Neutrophil (primary cell): Measurements from ENCODE around the gene ADORA1.

Experiments used
- H3K27ac ChIP-seq: fragments of 200-600 bp; sonication (generic); 2 replicates; pipeline ENCODE4 v1.5.1; 2016; ENCODE audit warnings: mild to moderate bottlenecking, moderate library complexity
- H3K27me3 ChIP-seq: fragments of 200-600 bp; sonication (generic); 2 replicates; pipeline ENCODE4 v1.6.0; 2016; ENCODE audit warnings: mild to moderate bottlenecking
- H3K36me3 ChIP-seq: fragments of 200-600 bp; sonication (generic); 2 replicates; pipeline ENCODE4 v1.5.1; 2017
- H3K4me1 ChIP-seq, 2 experiments: fragments of 200-600 bp in 1 of 2; sonication (generic) in 1 of 2; 1 replicate in 1 of 2; 2 replicates in 1 of 2; pipeline versions ENCODE4 v1.5.1 to v1.6.1; 2013 to 2016; ENCODE audit warnings: low read depth in 1 of 2, low read length in 1 of 2, mild to moderate bottlenecking in 1 of 2, moderate library complexity in 1 of 2; ENCODE audit not compliant: control insufficient read depth in 1 of 2, insufficient read depth in 1 of 2
- H3K4me3 ChIP-seq, 2 experiments: fragments of 200-600 bp in 1 of 2; sonication (generic) in 1 of 2; 1 replicate in 1 of 2; 2 replicates in 1 of 2; pipeline ENCODE4 v1.5.1; 2013 to 2016; ENCODE audit warnings: low read depth in 1 of 2, low read length in 1 of 2, mild to moderate bottlenecking in 1 of 2, moderate library complexity in 1 of 2
- H3K9me3 ChIP-seq: fragments of 200-600 bp; sonication (generic); 2 replicates; pipeline ENCODE4 v1.5.1; 2016
- CTCF ChIP-seq: fragments of 200-600 bp; sonication (generic); IDR thresholded peaks from 2 replicates; pipeline ENCODE4 v1.5.1; 2016; ENCODE audit warnings: antibody characterized with exemption

The ADORA1 gene

DNA sequence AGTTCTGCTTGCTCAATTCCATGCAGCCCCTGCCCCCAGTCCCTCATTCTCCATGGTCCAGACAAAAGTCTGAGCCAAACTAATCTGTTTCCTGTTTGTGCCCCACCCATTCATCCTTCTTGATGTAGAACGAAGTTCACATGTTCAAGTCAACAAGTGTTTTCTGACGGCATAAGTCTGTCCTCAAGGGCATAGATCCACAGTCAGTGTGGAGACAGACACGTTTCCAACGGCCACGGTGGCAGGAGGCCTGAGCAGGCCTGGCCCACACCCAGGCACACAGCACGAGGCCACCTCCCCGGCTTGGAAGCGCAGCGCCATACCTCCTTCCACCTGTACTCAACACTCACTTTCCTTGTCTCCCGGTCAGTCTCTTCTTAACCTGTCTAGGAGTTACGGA is 16.1 kb downstream of the ADORA1 start:
- Histone ChIP-seq H3K27me3 (peaks cover 27% of the 10 kb centered on the region), H3K4me3 (no peak overlapping the region), H3K27ac (no peak overlapping the region), H3K9me3 (no peaks in the 10 kb centered on the region), H3K36me3 (no peaks in the 10 kb centered on the region), H3K4me1 (no peaks in the 10 kb centered on the region)
- TF ChIP-seq CTCF: no peak

DNA sequence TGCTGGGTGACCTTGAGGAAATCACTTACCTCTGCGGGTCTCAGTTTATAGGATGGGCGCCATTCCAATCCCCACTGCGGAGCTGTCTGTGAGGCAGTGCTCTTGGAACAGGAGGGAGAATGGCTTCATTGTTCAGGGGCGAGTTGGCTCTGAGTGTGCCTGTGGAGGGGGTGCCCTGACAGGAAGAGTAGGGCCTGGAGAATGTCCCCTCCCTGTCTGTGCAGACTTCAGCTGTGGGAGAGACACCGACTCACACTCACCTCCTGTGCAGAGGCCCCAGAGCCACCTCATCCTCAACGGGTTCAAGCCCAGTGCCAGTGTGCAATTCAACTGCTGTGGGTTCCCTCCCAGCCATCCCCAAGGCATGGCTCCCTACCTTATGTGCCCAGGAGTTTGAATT is 17.1 kb downstream of the ADORA1 start:
- peaks cover 27% of the 10 kb centered on the region for H3K27me3 ChIP-seq
- no peak for TF ChIP-seq CTCF
- H3K27ac ChIP-seq: no peak overlapping the region
- no peaks in the 10 kb centered on the region for H3K9me3 ChIP-seq
- H3K36me3 ChIP-seq: no peaks in the 10 kb centered on the region
- no peaks in the 10 kb centered on the region for H3K4me1 ChIP-seq
- H3K4me3 ChIP-seq: no peak overlapping the region

DNA sequence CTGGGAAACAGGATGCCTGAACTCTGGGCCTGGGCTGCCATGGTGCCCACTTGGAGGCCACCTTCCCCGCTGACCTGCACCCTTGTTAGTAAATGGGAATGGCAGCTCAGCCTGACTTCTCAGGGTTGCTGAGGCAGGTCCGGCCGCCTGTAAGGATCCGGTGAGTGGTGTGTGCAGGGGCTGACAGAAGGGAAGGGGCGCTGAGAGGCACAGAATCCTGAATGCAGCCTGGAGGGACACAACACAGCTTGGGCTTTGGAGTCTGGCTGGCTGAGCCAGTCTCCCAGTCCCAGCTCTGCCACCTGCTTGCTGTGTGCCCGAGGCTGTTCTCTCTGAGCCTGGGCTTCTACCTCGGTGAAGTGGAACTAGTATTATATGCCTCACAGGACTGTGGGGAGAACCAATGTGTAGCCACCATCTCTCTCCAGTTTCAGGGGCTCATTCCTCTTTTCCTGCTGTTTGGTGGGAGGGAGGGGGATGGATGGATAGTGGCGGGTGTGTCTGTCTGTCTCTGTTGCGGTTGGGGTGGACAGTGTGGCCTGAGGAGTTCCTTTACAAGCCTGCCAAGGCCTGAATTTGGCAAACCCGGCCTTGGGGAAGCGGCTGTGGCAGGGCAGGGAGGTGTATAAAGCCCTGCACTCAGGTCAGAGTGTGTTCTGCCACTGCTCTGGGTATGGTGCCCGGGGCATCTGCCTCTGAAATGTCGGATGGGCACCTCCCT is 18.0 kb downstream of the ADORA1 start:
- H3K4me1 ChIP-seq: no peaks in the 10 kb centered on the region
- H3K9me3 ChIP-seq: no peaks in the 10 kb centered on the region
- peaks cover 26% of the 10 kb centered on the region for H3K27me3 ChIP-seq
- no peak for TF ChIP-seq CTCF
- H3K36me3 ChIP-seq: no peaks in the 10 kb centered on the region
- H3K4me3 ChIP-seq: no peak overlapping the region
- no peak overlapping the region for H3K27ac ChIP-seq

GRCh38 chr1:203146042-203146369 is 18.5 kb downstream of the ADORA1 start:
- H3K27ac ChIP-seq: no peak overlapping the region

GRCh38 chr1:203146537-203146936 is 19.0 kb downstream of the ADORA1 start:
- Histone ChIP-seq H3K4me1 (no peaks in the 10 kb centered on the region), H3K4me3 (no peak overlapping the region), H3K27me3 (peaks cover 23% of the 10 kb centered on the region), H3K36me3 (no peaks in the 10 kb centered on the region), H3K27ac (no peak overlapping the region), H3K9me3 (no peaks in the 10 kb centered on the region)
- TF ChIP-seq CTCF: no peak

More at GRCh38 chr1:203146042-203146369, 18.5 kb downstream of the ADORA1 start:
- Histone ChIP-seq H3K36me3 (no peaks in the 10 kb centered on the region), H3K4me3 (no peak overlapping the region), H3K27me3 (peaks cover 24% of the 10 kb centered on the region), H3K4me1 (no peaks in the 10 kb centered on the region), H3K9me3 (no peaks in the 10 kb centered on the region)
- no peak for TF ChIP-seq CTCF
